ENCODE measurements around the gene POLR2L.

The POLR2L gene

GRCh38 chr11:837189-837989, 4.9 kb downstream of the POLR2L start:
- no peak for DNase-seq

- no peak for DNase-seq
Measured at GRCh38 chr11:836700-837099, 5.6 kb downstream of the POLR2L start.

- DNase-seq = no peak
Measured at GRCh38 chr11:836274-836673, 6.1 kb downstream of the POLR2L start.

DNA sequence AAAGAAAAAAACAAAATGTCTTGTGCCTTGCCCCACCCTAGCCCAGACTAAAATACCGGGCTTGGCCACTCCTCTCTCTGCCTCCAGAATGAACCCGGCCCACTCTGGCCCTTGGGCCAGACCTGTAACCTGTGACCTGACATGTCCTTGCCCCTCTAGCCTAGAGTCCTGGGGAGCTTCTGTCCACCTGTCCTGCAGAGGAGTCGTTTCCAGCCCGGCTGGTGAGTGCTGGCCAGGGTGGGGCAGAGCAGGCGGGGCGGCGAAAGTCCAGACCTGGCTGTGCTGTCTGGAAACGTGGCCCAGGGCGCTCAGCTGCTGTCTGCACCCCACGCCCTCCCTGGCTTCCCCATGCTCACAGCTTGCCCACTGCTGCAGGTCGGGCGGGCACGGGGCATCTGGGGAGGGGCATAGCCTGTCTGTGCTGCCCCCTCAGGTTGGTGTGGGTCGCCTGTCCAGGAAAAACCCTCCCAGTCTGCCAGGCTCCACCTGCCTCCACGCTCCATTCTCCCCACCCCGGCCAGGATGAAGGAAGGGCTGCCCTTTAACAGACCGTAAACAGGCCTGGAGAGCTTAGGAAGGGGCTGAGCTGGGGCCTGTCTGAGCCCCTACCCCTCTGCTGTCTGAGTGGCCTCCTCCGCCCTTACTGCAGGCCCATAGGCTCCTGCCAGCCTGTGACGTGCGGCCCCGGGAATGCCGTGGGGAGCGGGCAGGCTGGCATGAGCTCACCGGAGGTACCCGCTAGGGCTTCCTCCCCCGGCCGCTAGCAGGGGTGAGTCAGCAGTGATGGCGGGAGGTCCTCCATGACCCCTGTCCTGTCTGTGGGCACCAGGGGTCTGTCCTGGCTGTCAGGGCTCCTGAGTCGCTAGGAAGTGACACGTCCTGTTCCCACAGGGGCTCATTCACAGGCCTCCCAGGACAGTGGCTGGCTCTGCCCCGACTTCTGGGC, 7.7 kb downstream of the POLR2L start:
- DNase-seq = no peak

DNA sequence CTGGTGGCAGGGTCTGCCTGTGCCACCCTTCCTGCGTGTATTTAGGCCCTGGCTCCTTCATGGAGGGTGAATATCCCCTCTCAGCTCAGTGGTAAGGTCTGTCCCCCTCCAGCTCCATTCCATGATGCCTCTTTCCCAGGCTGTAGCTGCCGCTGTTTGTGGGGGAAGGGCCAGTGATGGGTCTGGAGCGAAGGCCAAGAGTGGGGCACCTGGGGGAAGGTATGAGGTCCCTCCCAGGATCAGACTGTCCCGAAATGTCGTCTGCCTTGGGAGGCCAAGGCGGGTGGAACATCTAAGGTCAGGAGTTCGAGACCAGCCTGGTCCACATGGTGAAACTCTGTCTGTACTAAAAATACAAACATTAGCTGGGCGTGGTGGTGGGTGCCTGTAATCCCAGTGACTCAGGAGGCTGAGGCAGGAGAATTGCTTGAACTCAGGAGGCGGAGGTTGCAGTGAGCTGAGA, 8.4 kb downstream of the POLR2L start:
- no peak for DNase-seq

DNA sequence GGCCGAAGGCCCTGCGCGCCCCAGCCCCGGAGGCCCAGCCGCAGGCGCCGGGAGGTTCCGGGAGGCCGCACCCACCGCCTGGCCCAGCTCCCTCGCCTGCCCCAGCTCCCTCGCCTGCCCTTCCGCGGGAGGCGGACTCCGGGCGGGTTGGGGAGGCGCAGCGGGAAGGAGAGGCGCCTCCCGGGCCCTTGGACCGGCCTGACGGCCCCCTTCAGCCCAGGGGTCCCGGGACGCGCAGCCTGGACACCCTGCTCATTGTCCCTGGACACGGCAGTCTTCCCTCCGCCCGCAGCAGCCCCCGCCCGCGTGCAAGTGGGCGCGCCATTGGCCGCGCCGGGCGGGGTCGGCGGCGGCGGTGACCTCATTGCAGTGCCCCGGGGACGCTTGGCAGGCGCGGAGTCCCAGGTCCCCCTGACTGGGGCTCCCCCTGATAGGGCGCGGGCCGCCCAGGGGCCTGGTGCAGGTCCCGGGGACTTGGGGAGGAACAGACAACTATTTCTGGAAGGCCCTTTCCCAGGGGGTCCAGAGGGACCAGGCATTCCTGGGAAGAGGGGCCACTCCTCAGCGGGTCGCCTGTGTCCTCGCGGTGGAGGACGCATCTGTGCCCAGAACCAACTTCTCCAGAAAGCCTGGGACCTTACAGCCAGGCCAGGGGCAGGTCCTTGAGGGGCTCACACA, 9.1 kb downstream of the POLR2L start:
- peak; percentile 36 for DNase-seq

GRCh38 chr11:832529-833113, 9.7 kb downstream of the POLR2L start, which contains the start of gene CD151:
TSS of gene CD151 (plus strand) at chr11:832952. CDS start at chr11:836070, 3,118 bp downstream.
- peak; percentile 48 for DNase-seq

GRCh38 chr11:831961-832528, 10.3 kb downstream of the POLR2L start:
- DNase-seq = no peak

DNA sequence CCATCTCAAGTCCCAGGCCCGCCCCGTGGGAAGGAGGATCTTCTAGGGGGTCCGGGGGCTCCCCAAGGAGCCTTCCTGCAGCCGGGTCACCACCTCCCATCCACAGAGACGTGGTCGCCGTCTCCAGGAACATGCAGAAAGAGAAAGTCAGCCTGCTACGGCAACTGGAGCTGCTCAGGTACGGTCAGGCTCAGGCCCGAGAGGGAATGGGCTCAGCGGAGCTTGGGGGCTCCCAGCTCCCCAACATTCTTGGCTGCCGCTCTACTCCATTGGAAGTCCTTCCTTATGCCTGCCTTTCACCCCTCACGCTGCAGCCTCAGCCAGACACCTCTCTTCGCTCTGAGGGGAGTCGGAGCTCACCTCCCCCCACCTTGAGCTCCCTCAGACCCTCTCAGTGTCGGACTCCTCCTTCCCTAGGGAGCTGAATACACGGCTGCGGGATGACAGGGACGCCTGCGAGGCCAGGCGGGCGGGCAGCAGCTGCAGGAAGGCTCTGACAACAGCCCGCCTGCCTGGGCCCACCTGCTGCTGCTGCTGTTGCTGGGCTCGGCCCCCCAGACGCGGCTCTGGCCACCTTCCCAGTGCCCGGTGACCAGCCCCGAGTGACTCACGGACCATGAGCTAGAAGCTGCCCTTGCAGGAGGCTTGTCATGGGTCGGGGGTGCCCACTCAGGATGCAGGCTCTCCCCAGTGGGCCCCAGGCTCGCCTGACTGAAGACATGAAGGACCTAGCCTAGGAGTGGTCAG, 11.0 kb downstream of the POLR2L start:
- DNase-seq = no peak

- DNase-seq = peak; percentile 65
Measured at GRCh38 chr11:830295-831117, 11.8 kb downstream of the POLR2L start.

GRCh38 chr11:829847-830294, 12.5 kb downstream of the POLR2L start:
- no peak for DNase-seq

- DNase-seq = no peak
Measured at GRCh38 chr11:829176-829846, 13.0 kb downstream of the POLR2L start.

DNA sequence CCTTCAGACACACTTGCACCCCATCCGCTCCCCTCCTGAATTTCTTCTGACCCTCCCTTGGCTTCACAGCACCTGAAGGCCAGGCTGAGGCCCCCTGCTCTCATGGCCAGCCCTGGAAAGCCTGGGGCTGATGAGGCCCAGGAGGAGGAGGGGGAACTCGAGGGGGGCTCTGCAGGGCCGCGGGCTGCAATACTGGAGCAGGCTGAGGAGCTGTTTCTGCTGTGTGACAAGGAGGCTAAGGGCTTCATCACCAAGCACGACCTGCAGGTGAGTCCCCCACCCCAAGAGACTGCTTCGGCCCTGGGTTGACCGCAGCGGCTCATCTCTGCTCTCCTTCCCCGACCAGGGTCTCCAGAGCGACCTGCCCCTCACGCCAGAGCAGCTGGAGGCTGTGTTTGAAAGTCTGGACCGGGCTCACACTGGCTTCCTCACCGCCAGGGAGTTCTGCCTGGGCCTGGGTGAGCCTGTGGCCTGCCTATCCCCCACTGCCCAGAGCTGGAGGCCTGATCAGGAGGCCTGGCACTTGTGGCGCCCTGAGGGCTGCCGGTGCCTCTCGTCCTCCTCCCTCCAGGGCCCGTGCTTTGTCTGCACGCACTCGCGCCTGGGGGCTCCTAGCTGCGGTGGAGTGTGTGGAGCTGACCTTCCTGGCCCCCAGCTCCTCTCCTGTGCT, 13.7 kb downstream of the POLR2L start:
- no peak for DNase-seq

- no peak for DNase-seq
Measured at GRCh38 chr11:827897-828192, 14.5 kb downstream of the POLR2L start, which contains the start of gene CRACR2B. TSS of gene CRACR2B (plus strand) at chr11:827919. CDS start at chr11:828608, 689 bp downstream.

GRCh38 chr11:827146-827896, 15.0 kb downstream of the POLR2L start:
- DNase-seq = no peak

DNA sequence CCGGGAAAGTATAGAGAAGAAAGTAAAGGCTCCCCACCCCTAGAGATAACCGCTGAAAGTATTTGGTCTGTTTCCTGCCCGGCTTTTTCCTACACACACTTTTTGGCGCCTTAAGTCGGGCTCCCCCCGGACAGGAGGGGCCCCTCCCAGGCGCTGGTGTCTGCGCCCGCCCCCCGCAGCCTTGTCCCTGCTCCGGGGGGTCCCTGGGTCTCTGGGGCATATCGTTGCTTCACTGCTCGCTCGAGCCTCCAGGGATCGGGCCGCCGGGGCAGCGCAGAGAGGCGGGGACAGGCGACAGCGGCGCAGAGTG, 15.5 kb downstream of the POLR2L start:
- DNase-seq = no peak

- DNase-seq = no peak
Measured at GRCh38 chr11:826227-826621, 16.1 kb downstream of the POLR2L start.

- DNase-seq = no peak
Measured at GRCh38 chr11:825366-826226, 16.7 kb downstream of the POLR2L start.
